RWPE1 (cell line): Measurements from ENCODE around the gene MUC5B.
"Not testable (repeated sequence)": the region's sequence is repeated elsewhere in the genome, so short reads cannot be mapped to it uniquely, and the experiment has no call there.

Experiments used
- CTCF ChIA-PET: fragments of 350-600 bp; sonication (Branson Sonifier 250); formaldehyde crosslinking; extraction: SDS; loops from one replicate; lab custom pipeline; 2021; lab: Yijun Ruan, JAX
- POLR2A ChIA-PET: fragments of 400-600 bp; formaldehyde crosslinking; extraction: SDS; loops from one replicate; lab custom pipeline; 2020; ENCODE audit warnings: antibody characterized with exemption; ENCODE audit not compliant: low non-redundant PET; lab: Yijun Ruan, JAX
- DNase-seq: peaks from one replicate; pipeline ENCODE4 v3.0.0; 2012; ENCODE audit warnings: low spot score
- H3K27ac ChIP-seq: fragments of 450-650 bp; 2 replicates; pipeline ENCODE4 v1.5.1; 2017
- TF ChIP-seq, protein P1 (sequence below): fragments of 450-650 bp; conservative IDR thresholded peaks from 2 replicates; pipeline ENCODE4 v1.5.1; 2017; ENCODE audit warnings: low read depth, mild to moderate bottlenecking

The MUC5B gene

GRCh38 chr11:1208394-1209261 lies 14.2 kb upstream of the MUC5B start:
- H3K27ac ChIP-seq, result no peak overlapping the region
- POLR2A ChIA-PET, result no interaction called here
- no peak for DNase-seq
- CTCF ChIA-PET, result no interaction called here
- TF ChIP-seq, protein P1, sequence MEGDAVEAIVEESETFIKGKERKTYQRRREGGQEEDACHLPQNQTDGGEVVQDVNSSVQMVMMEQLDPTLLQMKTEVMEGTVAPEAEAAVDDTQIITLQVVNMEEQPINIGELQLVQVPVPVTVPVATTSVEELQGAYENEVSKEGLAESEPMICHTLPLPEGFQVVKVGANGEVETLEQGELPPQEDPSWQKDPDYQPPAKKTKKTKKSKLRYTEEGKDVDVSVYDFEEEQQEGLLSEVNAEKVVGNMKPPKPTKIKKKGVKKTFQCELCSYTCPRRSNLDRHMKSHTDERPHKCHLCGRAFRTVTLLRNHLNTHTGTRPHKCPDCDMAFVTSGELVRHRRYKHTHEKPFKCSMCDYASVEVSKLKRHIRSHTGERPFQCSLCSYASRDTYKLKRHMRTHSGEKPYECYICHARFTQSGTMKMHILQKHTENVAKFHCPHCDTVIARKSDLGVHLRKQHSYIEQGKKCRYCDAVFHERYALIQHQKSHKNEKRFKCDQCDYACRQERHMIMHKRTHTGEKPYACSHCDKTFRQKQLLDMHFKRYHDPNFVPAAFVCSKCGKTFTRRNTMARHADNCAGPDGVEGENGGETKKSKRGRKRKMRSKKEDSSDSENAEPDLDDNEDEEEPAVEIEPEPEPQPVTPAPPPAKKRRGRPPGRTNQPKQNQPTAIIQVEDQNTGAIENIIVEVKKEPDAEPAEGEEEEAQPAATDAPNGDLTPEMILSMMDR, result no peak

DNA sequence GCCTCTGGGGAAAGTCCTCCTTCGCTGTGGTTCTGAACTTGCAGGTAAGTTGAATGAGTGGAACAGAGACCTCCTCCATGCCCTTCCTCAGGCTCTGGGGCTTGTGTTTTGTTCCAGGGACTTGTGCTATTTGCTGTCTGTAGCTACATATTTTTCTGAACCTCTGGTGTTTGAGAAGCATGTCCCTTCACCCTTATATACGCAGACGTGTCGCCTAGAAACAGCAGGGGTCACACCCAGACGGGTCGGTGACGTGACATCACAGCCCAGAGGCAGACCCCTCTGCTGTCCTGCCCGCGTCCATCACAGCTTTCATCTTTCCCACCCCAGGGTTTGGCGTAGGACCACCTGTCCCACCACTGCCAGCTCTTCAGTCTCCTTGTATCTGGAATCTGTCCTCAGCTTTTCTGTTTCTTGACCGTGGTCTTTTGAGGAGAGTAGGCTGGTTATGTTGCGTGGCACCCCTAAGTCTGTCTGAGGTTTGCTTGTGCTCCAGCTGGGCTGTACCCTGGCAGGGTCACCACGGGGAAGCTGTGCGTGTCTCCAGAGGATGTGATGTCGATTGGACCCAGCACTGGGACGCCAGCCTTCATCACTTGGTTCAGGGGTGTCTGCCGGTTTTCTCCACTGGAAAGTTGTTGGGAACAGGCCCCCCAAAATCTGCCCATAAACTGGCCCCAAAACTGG lies 13.4 kb upstream of the MUC5B start:
- CTCF ChIA-PET, result interaction anchor here (0.6 kb wide), 2 partner anchors 443 to 1190 kb away, joined by 3 read pairs; no protein-coding TSS in a partner anchor
- TF ChIP-seq, protein P1, result no peak
- no peak overlapping the region for H3K27ac ChIP-seq
- DNase-seq, result no peak
- POLR2A ChIA-PET, result no interaction called here

DNA sequence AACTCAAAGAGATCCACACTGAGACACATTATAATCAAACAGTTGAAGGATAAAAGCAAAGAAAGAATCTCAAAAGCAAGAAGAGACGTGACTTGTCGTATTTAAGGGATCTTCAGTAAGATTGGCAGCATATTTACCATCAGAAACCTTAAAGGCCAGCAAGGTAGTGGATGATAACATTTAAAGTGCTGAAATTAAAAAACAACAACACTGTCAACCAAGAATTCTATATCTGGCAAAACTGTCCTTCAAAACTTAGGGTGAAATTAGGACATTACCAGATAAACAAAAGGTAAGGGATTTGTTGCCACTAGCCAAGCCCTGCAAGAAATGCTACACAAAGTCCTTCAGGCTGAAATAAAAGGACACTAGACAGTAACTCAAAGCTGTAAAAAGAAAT lies 11.0 kb upstream of the MUC5B start:
- no peak overlapping the region for H3K27ac ChIP-seq
- TF ChIP-seq, protein P1, result no peak
- CTCF ChIA-PET, result no interaction called here
- POLR2A ChIA-PET, result no interaction called here
- DNase-seq, result no peak

DNA sequence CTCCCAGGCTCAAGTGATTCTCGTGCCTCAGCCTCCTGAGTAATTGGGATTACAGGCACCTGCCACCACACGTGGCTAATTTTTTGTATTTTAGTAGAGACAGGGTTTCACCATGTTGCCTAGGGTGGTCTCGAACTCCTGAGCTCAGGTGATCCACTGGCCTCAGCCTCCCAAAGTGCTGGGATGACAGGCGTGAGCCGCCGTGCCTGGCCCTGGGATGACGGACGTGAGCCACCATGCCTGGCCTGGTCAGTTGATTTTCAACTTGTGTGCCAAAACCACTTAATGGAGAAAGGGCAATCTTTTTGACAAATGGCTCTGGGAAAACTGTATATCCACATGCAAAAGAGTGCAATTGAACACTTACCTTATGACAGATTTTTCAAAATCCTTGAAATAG lies 7.0 kb upstream of the MUC5B start:
- H3K27ac ChIP-seq, DNase-seq, CTCF ChIA-PET, POLR2A ChIA-PET: not testable (repeated sequence)

GRCh38 chr11:1217151-1217550 lies 5.7 kb upstream of the MUC5B start:
- ChIA-PET CTCF (no interaction called here), POLR2A (no interaction called here)
- no peak overlapping the region for H3K27ac ChIP-seq
- no peak for DNase-seq
- TF ChIP-seq, protein P1, result no peak

GRCh38 chr11:1218256-1218787 lies 4.5 kb upstream of the MUC5B start:
- TF ChIP-seq, protein P1, result no peak
- CTCF ChIA-PET, result no interaction called here
- H3K27ac ChIP-seq, result no peak overlapping the region
- POLR2A ChIA-PET, result no interaction called here
- no peak for DNase-seq
